ENCODE measurements around the gene KLK1. TPM values are rescaled to one million over a fixed set of nuclear protein-coding genes. Genes with fewer than 3 reads are reported as not detected.

KLK1 gene
- total RNA-seq, 4 donors from 2014 or later = 0.41 TPM; not detected in 3

DNA sequence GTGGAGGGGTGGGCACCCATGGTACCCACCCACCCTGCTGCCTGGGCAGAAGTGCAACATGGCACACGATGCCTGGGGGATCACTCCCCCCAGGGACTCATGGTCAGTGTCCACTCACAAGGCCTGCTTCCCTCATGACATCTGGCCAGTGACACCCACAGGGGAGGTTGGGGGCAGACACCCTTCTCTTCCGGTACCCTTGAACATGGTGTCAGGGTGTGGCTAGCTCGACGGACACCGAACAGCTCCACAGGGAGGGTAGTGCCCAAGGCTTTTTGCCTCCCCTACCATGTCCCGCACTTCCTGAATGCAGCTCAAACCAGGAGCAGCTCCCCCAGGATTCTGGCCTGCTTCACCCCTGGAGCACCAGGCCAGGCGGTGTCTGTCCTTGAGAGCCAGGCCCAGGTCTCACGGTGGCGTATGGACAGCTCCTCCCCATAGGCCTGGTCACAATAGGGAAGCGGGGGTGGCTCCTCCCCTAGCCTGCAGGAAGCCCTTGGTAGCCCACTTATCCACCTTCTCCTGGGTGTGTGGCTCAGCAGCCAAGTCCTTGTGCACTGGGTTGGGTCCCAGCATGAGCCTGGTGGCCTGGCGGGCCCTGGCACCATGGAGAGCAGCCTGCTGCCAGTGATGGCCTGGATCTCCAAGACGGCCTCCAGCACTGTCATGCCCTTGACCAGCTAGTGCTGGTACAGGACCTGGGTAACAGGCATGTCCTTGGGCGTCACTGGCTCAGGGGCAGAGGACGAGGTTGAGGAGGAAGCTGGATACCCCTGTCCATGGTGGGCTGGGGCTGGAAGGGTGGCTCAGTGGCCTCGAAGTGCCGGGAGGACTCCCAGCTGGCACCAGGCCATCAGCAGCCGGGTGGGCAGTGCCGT, 25.6 kb downstream of the KLK1 start:
- no peak overlapping the region for H3K27ac ChIP-seq
- H3K4me1 ChIP-seq = peaks cover 1 to 6% of the 10 kb centered on the region in 2 donors
- ATAC-seq = no peak
- TF ChIP-seq, protein P1, sequence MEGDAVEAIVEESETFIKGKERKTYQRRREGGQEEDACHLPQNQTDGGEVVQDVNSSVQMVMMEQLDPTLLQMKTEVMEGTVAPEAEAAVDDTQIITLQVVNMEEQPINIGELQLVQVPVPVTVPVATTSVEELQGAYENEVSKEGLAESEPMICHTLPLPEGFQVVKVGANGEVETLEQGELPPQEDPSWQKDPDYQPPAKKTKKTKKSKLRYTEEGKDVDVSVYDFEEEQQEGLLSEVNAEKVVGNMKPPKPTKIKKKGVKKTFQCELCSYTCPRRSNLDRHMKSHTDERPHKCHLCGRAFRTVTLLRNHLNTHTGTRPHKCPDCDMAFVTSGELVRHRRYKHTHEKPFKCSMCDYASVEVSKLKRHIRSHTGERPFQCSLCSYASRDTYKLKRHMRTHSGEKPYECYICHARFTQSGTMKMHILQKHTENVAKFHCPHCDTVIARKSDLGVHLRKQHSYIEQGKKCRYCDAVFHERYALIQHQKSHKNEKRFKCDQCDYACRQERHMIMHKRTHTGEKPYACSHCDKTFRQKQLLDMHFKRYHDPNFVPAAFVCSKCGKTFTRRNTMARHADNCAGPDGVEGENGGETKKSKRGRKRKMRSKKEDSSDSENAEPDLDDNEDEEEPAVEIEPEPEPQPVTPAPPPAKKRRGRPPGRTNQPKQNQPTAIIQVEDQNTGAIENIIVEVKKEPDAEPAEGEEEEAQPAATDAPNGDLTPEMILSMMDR (IDR thresholded peaks at IDR 0.05 in 4 of 5, conservative IDR thresholded peaks at IDR 0.05 in 1 of 5) = no peak
- TF ChIP-seq POLR2A (IDR thresholded peaks at IDR 0.05) = no peak
- H3K36me3 ChIP-seq = peaks cover 0 to 25% of the 10 kb centered on the region in 2 donors
- H3K9me3 ChIP-seq = no peaks in the 10 kb centered on the region
- in situ Hi-C loops (cut with MboI; ENCODE audit: low sequenced_read_pairs in 4 of 4) (loop anchor here in 3 of 4 donors (25.0 kb wide), 1 partner anchor 261 kb away; no protein-coding TSS in a partner anchor), intact Hi-C loops (cut with DNase I; ENCODE audit: low total_unique reads) (no loop called here)
- DNase-seq = no peak
- no peak overlapping the region for H3K4me3 ChIP-seq
- H3K27me3 ChIP-seq = peaks cover 0 to 3% (median 0%) of the 10 kb centered on the region in 3 donors

DNA sequence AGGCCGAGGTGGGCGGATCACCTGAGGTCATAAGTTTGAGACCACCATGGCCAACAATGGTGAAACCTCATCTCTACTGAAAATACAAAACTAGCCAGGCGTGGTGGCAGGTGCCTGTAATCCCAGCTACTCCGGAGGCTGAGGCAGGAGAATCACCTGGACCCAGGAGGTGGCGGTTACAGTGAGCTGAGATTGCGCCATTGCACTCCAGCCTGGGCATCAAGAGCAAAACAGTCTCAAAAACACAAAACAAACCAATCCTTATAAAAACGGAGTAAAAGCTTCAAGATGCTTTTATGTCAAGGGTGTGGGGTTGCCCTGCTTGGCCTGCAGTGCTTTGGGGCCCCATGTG, 26.2 kb downstream of the KLK1 start:
- Histone ChIP-seq H3K4me3 (no peak overlapping the region), H3K27ac (no peak overlapping the region), H3K4me1 (peaks cover 0 to under 1% of the 10 kb centered on the region in 2 donors), H3K27me3 (peaks cover 0 to 3% (median 0%) of the 10 kb centered on the region in 3 donors), H3K9me3 (no peaks in the 10 kb centered on the region), H3K36me3 (peaks cover 0 to 25% of the 10 kb centered on the region in 2 donors)
- TF ChIP-seq, protein P1 (IDR thresholded peaks at IDR 0.05 in 4 of 5, conservative IDR thresholded peaks at IDR 0.05 in 1 of 5) = no peak
- no peak for TF ChIP-seq POLR2A (IDR thresholded peaks at IDR 0.05)
- intact Hi-C loops (cut with DNase I; ENCODE audit: low total_unique reads) (no loop called here), in situ Hi-C loops (cut with MboI; ENCODE audit: low sequenced_read_pairs in 4 of 4) (loop anchor here in 3 of 4 donors (25.0 kb wide), 1 partner anchor 260 kb away; no protein-coding TSS in a partner anchor)
- ATAC-seq (no peak), DNase-seq (no peak)

DNA sequence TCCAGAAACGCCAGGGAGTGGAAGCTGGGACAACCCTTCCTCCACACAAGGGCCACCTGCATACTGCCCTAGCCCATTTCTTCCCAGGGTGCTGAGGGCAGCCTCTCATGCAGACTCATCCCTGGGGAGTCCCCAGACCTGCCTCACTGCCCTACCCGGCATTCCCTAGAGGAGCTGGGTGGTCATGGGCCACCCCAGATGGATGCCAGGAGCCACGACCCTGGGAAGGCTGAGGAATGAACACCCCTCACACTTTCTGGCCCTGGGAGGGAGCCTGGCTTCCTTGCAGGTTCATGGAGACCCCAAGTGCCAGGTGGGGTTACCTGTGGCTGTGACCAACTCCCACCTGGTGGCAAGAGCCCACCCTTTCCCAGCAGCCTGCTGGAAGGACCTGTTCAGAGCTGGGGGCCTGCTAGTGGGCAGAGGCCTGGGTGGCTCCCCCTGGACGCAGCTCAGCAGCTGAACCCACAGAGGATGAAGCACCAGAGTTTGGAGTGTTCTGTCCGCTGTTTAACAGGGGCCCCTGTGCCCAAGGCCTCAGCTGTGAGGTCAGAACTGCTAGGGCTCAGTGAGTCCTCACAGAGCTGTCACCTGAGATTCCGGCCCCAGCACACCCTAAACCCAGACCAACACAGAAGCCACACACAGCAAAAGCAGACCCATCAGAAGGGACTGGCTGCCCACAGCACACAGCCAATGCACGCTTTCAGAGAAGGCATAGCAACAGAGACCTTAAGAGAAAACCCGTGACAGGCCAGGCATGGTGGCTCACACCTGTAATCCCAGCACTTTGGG, 26.8 kb downstream of the KLK1 start:
- no peaks in the 10 kb centered on the region for H3K4me1 ChIP-seq
- no peak for ATAC-seq
- peaks cover 0 to 25% of the 10 kb centered on the region in 2 donors for H3K36me3 ChIP-seq
- H3K4me3 ChIP-seq = no peak overlapping the region
- TF ChIP-seq POLR2A (IDR thresholded peaks at IDR 0.05) = no peak
- TF ChIP-seq, protein P1 (IDR thresholded peaks at IDR 0.05 in 4 of 5, conservative IDR thresholded peaks at IDR 0.05 in 1 of 5) = no peak
- no peak for DNase-seq
- intact Hi-C loops (cut with DNase I; ENCODE audit: low total_unique reads) = no loop called here
- H3K27ac ChIP-seq = no peak overlapping the region
- peaks cover 0 to 3% (median 0%) of the 10 kb centered on the region in 3 donors for H3K27me3 ChIP-seq
- in situ Hi-C loops (cut with MboI; ENCODE audit: low sequenced_read_pairs in 4 of 4) = loop anchor here in 3 of 4 donors (25.0 kb wide), 1 partner anchor 260 kb away; no protein-coding TSS in a partner anchor
- no peaks in the 10 kb centered on the region for H3K9me3 ChIP-seq

DNA sequence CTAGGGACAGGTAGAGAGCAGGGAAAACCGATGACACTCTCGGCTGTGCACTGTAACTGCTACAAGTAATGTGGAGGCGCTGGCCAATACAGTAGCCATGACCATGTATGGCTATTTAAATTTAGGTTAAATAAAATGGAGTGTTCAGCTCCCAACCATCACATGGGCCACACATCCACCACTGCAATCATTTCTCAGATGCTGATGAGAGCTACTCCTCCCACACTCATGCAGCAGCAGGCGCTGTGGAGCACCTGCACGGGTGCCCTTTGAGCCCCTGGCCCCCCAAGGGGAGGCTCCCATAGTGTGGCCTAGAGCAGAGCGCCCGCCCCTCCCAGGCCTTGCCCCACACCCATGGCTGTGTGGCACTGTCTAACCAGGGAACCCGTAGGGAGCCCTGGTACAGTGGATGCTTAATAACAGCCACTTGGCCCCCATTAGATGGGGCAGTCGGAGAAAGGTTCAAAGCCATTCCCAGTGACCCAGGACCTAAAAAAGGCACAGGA, 27.4 kb downstream of the KLK1 start:
- no peaks in the 10 kb centered on the region for H3K4me1 ChIP-seq
- no peaks in the 10 kb centered on the region for H3K9me3 ChIP-seq
- H3K27ac ChIP-seq = no peak overlapping the region
- peaks cover 0 to 3% (median 0%) of the 10 kb centered on the region in 3 donors for H3K27me3 ChIP-seq
- peaks cover 0 to 25% of the 10 kb centered on the region in 2 donors for H3K36me3 ChIP-seq
- TF ChIP-seq, protein P1 (IDR thresholded peaks at IDR 0.05 in 4 of 5, conservative IDR thresholded peaks at IDR 0.05 in 1 of 5) = no peak
- TF ChIP-seq POLR2A (IDR thresholded peaks at IDR 0.05) = no peak
- in situ Hi-C loops (cut with MboI; ENCODE audit: low sequenced_read_pairs in 4 of 4) (loop anchor here in 3 of 4 donors (25.0 kb wide), 1 partner anchor 259 kb away; no protein-coding TSS in a partner anchor), intact Hi-C loops (cut with DNase I; ENCODE audit: low total_unique reads) (no loop called here)
- DNase-seq (no peak), ATAC-seq (no peak)
- H3K4me3 ChIP-seq = no peak overlapping the region
